Mesenchymal stem cell (in vitro differentiated cells and primary cell): ENCODE measurements around the gene PHETA1.
"Not testable (repeated sequence)": the region's sequence is repeated elsewhere in the genome, so short reads cannot be mapped to it uniquely, and the experiment has no call there.

Experiments used
- DNase-seq: peaks from one replicate; pipeline ENCODE4 v3.0.0-alpha.2; 2013
- H2AFZ ChIP-seq: one replicate; pipeline ENCODE4 v1.6.1; 2013; ENCODE audit warnings: low read depth, mild to moderate bottlenecking, control low read depth, inconsistent platforms, low read length, moderate library complexity
- H2AK5ac ChIP-seq: 2 replicates; pipeline ENCODE4 v1.6.1; 2013; ENCODE audit warnings: low read length, moderate library complexity, mild to moderate bottlenecking, inconsistent platforms; ENCODE audit not compliant: severe bottlenecking
- H2BK120ac ChIP-seq: one replicate; pipeline ENCODE4 v1.6.1; 2013; ENCODE audit warnings: low read depth, mild to moderate bottlenecking, inconsistent platforms, low read length, moderate library complexity
- H2BK12ac ChIP-seq, 2 experiments: one replicate each; pipeline ENCODE4 v1.6.1; 2013; ENCODE audit warnings: inconsistent platforms in 2 of 2, low read length in 2 of 2, mild to moderate bottlenecking in 2 of 2, moderate library complexity in 2 of 2, control low read depth in 1 of 2
- H2BK15ac ChIP-seq: one replicate; pipeline ENCODE4 v1.6.1; 2013; ENCODE audit warnings: mild to moderate bottlenecking, low read depth, inconsistent platforms; ENCODE audit not compliant: poor library complexity, severe bottlenecking
- H2BK5ac ChIP-seq: 2 replicates; pipeline ENCODE4 v1.6.1; 2013; ENCODE audit warnings: low read depth, mild to moderate bottlenecking, low read length, control low read depth, inconsistent platforms; ENCODE audit not compliant: poor library complexity, severe bottlenecking
- H3K14ac ChIP-seq, 2 experiments: one replicate each; pipeline ENCODE4 v1.6.1; 2013; ENCODE audit warnings: inconsistent platforms in 2 of 2, low read length in 2 of 2, control low read depth in 1 of 2, mild to moderate bottlenecking in 1 of 2, moderate library complexity in 1 of 2
- H3K18ac ChIP-seq, 2 experiments: one replicate each; pipeline ENCODE4 v1.6.1; 2013; ENCODE audit warnings: inconsistent platforms in 2 of 2, low read length in 2 of 2, control low read depth in 1 of 2, low read depth in 1 of 2, mild to moderate bottlenecking in 1 of 2
- H3K23ac ChIP-seq, 2 experiments: one replicate each; pipeline ENCODE4 v1.6.1; 2013; ENCODE audit warnings: inconsistent platforms in 2 of 2, low read length in 2 of 2, mild to moderate bottlenecking in 2 of 2, moderate library complexity in 2 of 2, control low read depth in 1 of 2
- H3K27ac ChIP-seq: 2 replicates; pipeline ENCODE4 v1.5.1; 2013; ENCODE audit warnings: mild to moderate bottlenecking, moderate library complexity, low read length, control low read depth, inconsistent platforms; ENCODE audit not compliant: poor library complexity, severe bottlenecking
- H3K27me3 ChIP-seq, 2 experiments: 2 replicates each; pipeline versions ENCODE4 v1.6.1 to v1.7.0; 2013; ENCODE audit warnings: low read length in 2 of 2, mild to moderate bottlenecking in 2 of 2, moderate library complexity in 2 of 2, control low read depth in 1 of 2, inconsistent platforms in 1 of 2; ENCODE audit not compliant: control insufficient read depth in 1 of 2, insufficient read depth in 1 of 2
- H3K36me3 ChIP-seq, 2 experiments: 2 replicates each; pipeline versions ENCODE4 v1.6.1 to v1.7.0; 2013; ENCODE audit warnings: low read length in 2 of 2, control low read depth in 1 of 2, inconsistent platforms in 1 of 2, low read depth in 1 of 2, mild to moderate bottlenecking in 1 of 2; ENCODE audit not compliant: insufficient read depth in 2 of 2, control insufficient read depth in 1 of 2
- H3K4ac ChIP-seq, 2 experiments: one replicate each; pipeline ENCODE4 v1.6.1; 2013; ENCODE audit warnings: inconsistent platforms in 2 of 2, low read length in 2 of 2, mild to moderate bottlenecking in 2 of 2, moderate library complexity in 2 of 2, control low read depth in 1 of 2, low read depth in 1 of 2
- H3K4me1 ChIP-seq: 2 replicates; pipeline ENCODE4 v1.6.1; 2013; ENCODE audit warnings: low read depth, low read length, control low read depth; ENCODE audit not compliant: control insufficient read depth, insufficient read depth
- H3K4me2 ChIP-seq: 2 replicates; pipeline ENCODE4 v1.6.1; 2013; ENCODE audit warnings: low read length, mild to moderate bottlenecking, inconsistent platforms; ENCODE audit not compliant: poor library complexity, severe bottlenecking
- H3K4me3 ChIP-seq, 2 experiments: 2 replicates each; pipeline versions ENCODE4 v1.5.1 to v1.7.0; 2013; ENCODE audit warnings: low read length in 2 of 2, mild to moderate bottlenecking in 2 of 2, control low read depth in 1 of 2, low read depth in 1 of 2; ENCODE audit not compliant: insufficient read depth in 1 of 2
- H3K79me1 ChIP-seq: replicated peaks from 2 replicates; pipeline ENCODE4 v1.6.1; 2013; ENCODE audit warnings: mild to moderate bottlenecking, control low read depth, low read length, inconsistent platforms; ENCODE audit not compliant: poor library complexity, severe bottlenecking
- H3K9ac ChIP-seq: 2 replicates; pipeline ENCODE4 v1.7.0; 2013; ENCODE audit warnings: mild to moderate bottlenecking, low read length, moderate library complexity
- H3K9me3 ChIP-seq: 2 replicates; pipeline ENCODE4 v1.7.0; 2013; ENCODE audit warnings: mild to moderate bottlenecking, low read length; ENCODE audit not compliant: control insufficient read depth
- H4K8ac ChIP-seq: one replicate; pipeline ENCODE4 v1.6.1; 2013; ENCODE audit warnings: inconsistent platforms, mild to moderate bottlenecking, low read length, moderate library complexity
- H4K91ac ChIP-seq: one replicate; pipeline ENCODE4 v1.6.1; 2013; ENCODE audit warnings: mild to moderate bottlenecking, low read length, inconsistent platforms
- WGBS: methylation state at CpG from one replicate; pipeline ENCODE4 v1.1.7; 2013; ENCODE audit warnings: mixed read lengths; 5-methylcytosine and 5-hydroxymethylcytosine counted together

Gene PHETA1

GRCh38 chr12:111337371-111337770, 31.5 kb downstream of the PHETA1 start:
- Histone ChIP-seq H3K4ac (no peak overlapping the region), H3K79me1 (no peaks in the 10 kb centered on the region), H3K4me2 (no peak overlapping the region), H3K18ac (no peak overlapping the region), H2BK120ac (no peak overlapping the region), H2AK5ac (no peak overlapping the region), H3K36me3 (no peaks in the 10 kb centered on the region), H3K23ac (no peak overlapping the region), H2AFZ (no peak overlapping the region), H2BK5ac (no peak overlapping the region), H4K8ac (no peak overlapping the region), H2BK15ac (no peak overlapping the region), H3K9ac (no peak overlapping the region), H4K91ac (no peak overlapping the region), H3K14ac (no peak overlapping the region), H3K4me1 (no peaks in the 10 kb centered on the region), H3K9me3 (no peaks in the 10 kb centered on the region), H3K27ac (no peak overlapping the region), H3K4me3 (no peak overlapping the region), H2BK12ac (no peak overlapping the region), H3K27me3 (peaks cover 16 to 39% of the 10 kb centered on the region in 2 experiments)
- 95% methylated on average over 5 of the region's 5 CpGs for WGBS
- DNase-seq = no peak

GRCh38 chr12:111336411-111336810, 32.5 kb downstream of the PHETA1 start:
- not testable (repeated sequence) for H3K4ac ChIP-seq, H3K79me1 ChIP-seq, H2AFZ ChIP-seq, H2BK5ac ChIP-seq, H3K9ac ChIP-seq, H4K91ac ChIP-seq, H3K4me3 ChIP-seq, H3K18ac ChIP-seq, H4K8ac ChIP-seq, H2BK120ac ChIP-seq, H3K4me2 ChIP-seq, H2AK5ac ChIP-seq, H3K23ac ChIP-seq, H3K36me3 ChIP-seq, H2BK15ac ChIP-seq, H3K27ac ChIP-seq, H2BK12ac ChIP-seq, H3K14ac ChIP-seq, H3K4me1 ChIP-seq, H3K9me3 ChIP-seq, DNase-seq
- H3K27me3 ChIP-seq = peaks cover 16 to 39% of the 10 kb centered on the region in 2 experiments
- 87% methylated on average over 4 of the region's 6 CpGs for WGBS

GRCh38 chr12:111335811-111336210, 33.1 kb downstream of the PHETA1 start:
- Histone ChIP-seq H3K4me3 (no peak overlapping the region), H3K27me3 (peaks cover 16 to 33% of the 10 kb centered on the region in 2 experiments), H2BK120ac (no peak overlapping the region), H3K9ac (no peak overlapping the region), H3K36me3 (no peaks in the 10 kb centered on the region), H3K4me1 (no peaks in the 10 kb centered on the region), H2BK12ac (no peak overlapping the region), H3K14ac (no peak overlapping the region), H3K4me2 (no peak overlapping the region), H3K18ac (no peak overlapping the region), H3K23ac (no peak overlapping the region), H3K79me1 (no peaks in the 10 kb centered on the region), H4K91ac (no peak overlapping the region), H3K4ac (no peak overlapping the region), H2AK5ac (no peak overlapping the region), H3K27ac (no peak overlapping the region), H2AFZ (no peak overlapping the region), H3K9me3 (no peaks in the 10 kb centered on the region), H4K8ac (no peak overlapping the region), H2BK15ac (no peak overlapping the region), H2BK5ac (no peak overlapping the region)
- no peak for DNase-seq
- 79% methylated on average over 7 of the region's 7 CpGs for WGBS

GRCh38 chr12:111335301-111335700, 33.6 kb downstream of the PHETA1 start:
- peaks cover 16 to 33% of the 10 kb centered on the region in 2 experiments for H3K27me3 ChIP-seq
- H2AK5ac ChIP-seq, H3K9ac ChIP-seq, H3K27ac ChIP-seq, H3K14ac ChIP-seq, DNase-seq, H4K91ac ChIP-seq, H3K4ac ChIP-seq, H2AFZ ChIP-seq, H2BK15ac ChIP-seq, H3K4me3 ChIP-seq, H3K36me3 ChIP-seq, H2BK5ac ChIP-seq, H2BK12ac ChIP-seq, H3K9me3 ChIP-seq, H3K23ac ChIP-seq, H3K18ac ChIP-seq, H3K4me2 ChIP-seq, H4K8ac ChIP-seq, H3K79me1 ChIP-seq, H3K4me1 ChIP-seq, H2BK120ac ChIP-seq: not testable (repeated sequence)
- 90% methylated on average over 10 of the region's 10 CpGs for WGBS
